Pancreas (tissue), 10 donors: Measurements from ENCODE around the gene GAB3. TPM values are rescaled to one million over a fixed set of nuclear protein-coding genes. Genes with fewer than 3 reads are reported as not detected.
A peak's percentile ranks its signal among the peaks of the same experiment; 100 is the strongest.
"Not testable (repeated sequence)": the region's sequence is repeated elsewhere in the genome, so short reads cannot be mapped to it uniquely, and the experiment has no call there.

ENCODE experiments used
- ATAC-seq, 4 donors: fragments of 200-7000 bp; cut with Tn5 transposase; one replicate each; pipeline versions ENCODE4 v1.8.0 to v1.9.1; 2020; ENCODE audit warnings: mild to moderate bottlenecking in 4 of 4, moderate library complexity in 4 of 4
- DNase-seq, 6 donors: peaks; one replicate each; pipeline ENCODE4 v3.0.0-alpha.2; 2020
- FAIRE-seq: peaks from 2 replicates; lab custom pipeline; 2012; peaks lifted over from hg19 to GRCh38; lab: Jason Lieb, UNC
- H3K27ac ChIP-seq, 4 donors: fragments of 200-600 bp; sonication (generic); 1 replicate in 3 of 4; 2 replicates in 1 of 4; pipeline versions ENCODE4 v1.5.0 to v1.8.0; 2020
- H3K27me3 ChIP-seq, 4 donors: fragments of 200-600 bp; one replicate each; pipeline ENCODE4 v1.8.0; 2021
- H3K36me3 ChIP-seq, 3 donors: fragments of 200-600 bp; sonication (generic) in 1 of 3; one replicate each; pipeline versions ENCODE4 v1.5.0 to v1.8.0; 2020 to 2021
- H3K4me1 ChIP-seq, 3 donors: fragments of 200-600 bp; one replicate each; pipeline ENCODE4 v1.8.0; 2021
- H3K4me3 ChIP-seq, 4 donors: fragments of 200-600 bp; sonication (generic) in 2 of 4; one replicate each; pipeline versions ENCODE4 v1.5.0 to v1.8.0; 2020 to 2021
- H3K9me3 ChIP-seq, 4 donors: fragments of 200-600 bp; one replicate each; pipeline ENCODE4 v1.8.0; 2021
- CTCF ChIP-seq, 4 donors: fragments of 200-600 bp; sonication (generic) in 3 of 4; IDR thresholded peaks; one replicate each; pipeline versions ENCODE4 v1.5.0 to v1.8.0; 2021; ENCODE audit warnings: antibody characterized with exemption in 4 of 4
- WGBS, 2 donors: extraction: QIAGEN DNeasy Blood & Tissue Kit; methylation state at CpG; one replicate each; pipeline ENCODE4 v1.1.7; 2013; 5-methylcytosine and 5-hydroxymethylcytosine counted together
- intact Hi-C, 3 donors: fragments of 100-400 bp; cut with DNase I; formaldehyde crosslinking; loops; one replicate each; pipeline versions ENCODE4 v1.11.1 to v1.14.2; 2022
- polyA plus RNA-seq, 2 donors: library from polyadenylated mRNA; stranded (reverse); fragments of 200-250 nt; gene quantifications; one replicate each; pipeline ENCODE4 v1.2.3, GENCODE V29; 2013
- total RNA-seq, 6 donors: library from RNA; stranded (reverse); fragmentation: NEBNext Ultra II Directional in 4 of 6; extraction: Animal tissue kit (Norgen Biotek cat#: 25700) in 4 of 6; gene quantifications; one replicate each; pipeline versions ENCODE4 v1.2.1 to v1.2.4, GENCODE V29; 2021 to 2023
- donor health status: healthy with polysubstance abuse.
- donor health status: DM: no; HTN: no; CAD: no; lungs with moderate emphysema.
- donor health status: DM: no; HTN: no; CAD: no.
- donor health status: control.
- donor health status: control.
- donor health status: Bipolar disorder and iron deficiency.
- donor health status: DM: yes; HTN: yes; CAD: no.
- donor health status: DM: no; HTN: no; CAD: no.
- donor health status: DM: no; HTN: no; CAD: no.
- donor health status: DM: yes; HTN: yes; CAD: no.

Gene GAB3
- total and polyA plus RNA-seq, 8 donors = 1.2 to 4.0 (median 1.4) TPM

DNA sequence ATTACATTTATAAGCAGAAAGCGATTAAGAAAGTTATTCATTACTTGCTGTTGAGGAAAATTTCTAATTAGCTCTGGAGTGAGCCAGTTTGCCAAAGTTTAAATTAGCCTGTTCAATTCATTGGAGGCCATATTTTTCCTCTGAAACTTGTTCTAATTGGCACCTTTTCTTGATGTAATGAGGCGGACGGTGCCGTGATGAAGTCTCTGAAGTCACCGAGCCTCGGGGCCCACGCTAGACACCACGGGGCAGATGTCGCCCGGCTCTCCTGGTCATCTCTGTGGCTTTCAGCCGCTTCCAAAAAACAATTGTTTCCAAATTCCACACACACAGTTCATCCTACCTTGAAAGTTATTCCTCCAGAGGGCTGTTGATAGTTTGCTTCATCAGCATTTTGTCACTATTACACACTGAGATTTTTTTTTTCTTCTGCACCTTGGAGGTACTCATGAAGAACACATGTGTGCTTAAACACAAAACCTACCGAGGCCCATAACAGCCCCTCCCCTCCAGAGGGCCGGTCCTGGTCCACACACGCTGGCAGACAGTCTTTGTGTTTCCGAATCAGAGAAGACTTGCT, 93.6 kb downstream of the GAB3 start:
- no peaks in the 10 kb centered on the region for H3K36me3 ChIP-seq
- TF ChIP-seq CTCF (IDR thresholded peaks at IDR 0.05) = no peak
- no peak for ATAC-seq
- 78 to 87% methylated on average over 15 of the region's 15 CpGs for WGBS, 2 donors
- DNase-seq = no peak
- H3K27me3 ChIP-seq = no peaks in the 10 kb centered on the region
- no peaks in the 10 kb centered on the region for H3K9me3 ChIP-seq
- intact Hi-C loops = no loop called here
- no peaks in the 10 kb centered on the region for H3K4me1 ChIP-seq
- FAIRE-seq = no peak
- no peak overlapping the region for H3K4me3 ChIP-seq
- H3K27ac ChIP-seq = no peak overlapping the region

- DNase-seq = peak in 1 of 6 donors; percentile 29
- Histone ChIP-seq H3K27me3 (no peaks in the 10 kb centered on the region), H3K27ac (no peak overlapping the region), H3K36me3 (no peaks in the 10 kb centered on the region), H3K9me3 (no peaks in the 10 kb centered on the region), H3K4me3 (no peak overlapping the region), H3K4me1 (no peaks in the 10 kb centered on the region)
- ATAC-seq = no peak
- TF ChIP-seq CTCF (IDR thresholded peaks at IDR 0.05) = no peak
- 58 to 75% methylated on average over 11 of the region's 11 CpGs for WGBS, 2 donors
- FAIRE-seq = no peak
- intact Hi-C loops = no loop called here
Measured at GRCh38 chrX:154655786-154656185, 95.1 kb downstream of the GAB3 start.

GRCh38 chrX:154655346-154655745, 95.5 kb downstream of the GAB3 start:
- DNase-seq (peak in 1 of 6 donors; percentile 34), ATAC-seq (no peak), FAIRE-seq (no peak)
- no peak for TF ChIP-seq CTCF (IDR thresholded peaks at IDR 0.05)
- H3K27ac ChIP-seq = no peak overlapping the region
- no peaks in the 10 kb centered on the region for H3K9me3 ChIP-seq
- no peaks in the 10 kb centered on the region for H3K36me3 ChIP-seq
- no peaks in the 10 kb centered on the region for H3K27me3 ChIP-seq
- WGBS, 2 donors = 48 to 63% methylated on average over 6 of the region's 6 CpGs
- H3K4me3 ChIP-seq = no peak overlapping the region
- H3K4me1 ChIP-seq = no peaks in the 10 kb centered on the region
- intact Hi-C loops = no loop called here

- FAIRE-seq (no peak), DNase-seq (no peak), ATAC-seq (no peak)
- Histone ChIP-seq H3K27me3 (no peaks in the 10 kb centered on the region), H3K36me3 (no peaks in the 10 kb centered on the region), H3K4me3 (no peak overlapping the region), H3K27ac (no peak overlapping the region), H3K4me1 (no peaks in the 10 kb centered on the region), H3K9me3 (no peaks in the 10 kb centered on the region)
- TF ChIP-seq CTCF (IDR thresholded peaks at IDR 0.05) = no peak
- intact Hi-C loops = no loop called here
- WGBS, 2 donors = 74 to 83% methylated on average over 15 of the region's 15 CpGs
Measured at GRCh38 chrX:154654925-154655324, 96.0 kb downstream of the GAB3 start.

DNA sequence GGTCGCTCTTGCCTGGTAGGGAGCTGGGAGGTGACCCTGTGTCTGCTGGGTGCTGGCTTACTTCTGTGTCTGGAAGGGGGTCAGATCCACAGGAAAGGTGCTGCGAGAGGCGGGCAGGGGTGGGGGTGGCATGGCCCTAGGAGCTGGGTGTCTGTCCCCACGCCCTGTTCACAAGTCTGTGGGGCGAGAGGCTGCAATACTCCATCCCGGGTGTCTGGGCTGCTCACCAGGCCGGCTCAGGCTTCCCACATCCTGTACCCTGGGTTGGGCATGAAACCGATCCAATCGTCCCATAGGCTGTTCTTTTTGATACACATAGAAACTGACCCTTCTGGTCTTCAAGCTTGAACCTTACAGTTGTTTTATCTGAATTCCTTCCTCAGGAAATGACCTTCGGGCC, 96.5 kb downstream of the GAB3 start:
- intact Hi-C loops = no loop called here
- Histone ChIP-seq H3K27ac (no peak overlapping the region), H3K9me3 (no peaks in the 10 kb centered on the region), H3K36me3 (no peaks in the 10 kb centered on the region), H3K27me3 (no peaks in the 10 kb centered on the region), H3K4me3 (no peak overlapping the region), H3K4me1 (no peaks in the 10 kb centered on the region)
- ATAC-seq (no peak), FAIRE-seq (no peak), DNase-seq (peak in 1 of 6 donors; percentile 32)
- no peak for TF ChIP-seq CTCF (IDR thresholded peaks at IDR 0.05)
- WGBS, 2 donors = 78 to 86% methylated on average over 9 to 10 of the region's 10 CpGs

DNA sequence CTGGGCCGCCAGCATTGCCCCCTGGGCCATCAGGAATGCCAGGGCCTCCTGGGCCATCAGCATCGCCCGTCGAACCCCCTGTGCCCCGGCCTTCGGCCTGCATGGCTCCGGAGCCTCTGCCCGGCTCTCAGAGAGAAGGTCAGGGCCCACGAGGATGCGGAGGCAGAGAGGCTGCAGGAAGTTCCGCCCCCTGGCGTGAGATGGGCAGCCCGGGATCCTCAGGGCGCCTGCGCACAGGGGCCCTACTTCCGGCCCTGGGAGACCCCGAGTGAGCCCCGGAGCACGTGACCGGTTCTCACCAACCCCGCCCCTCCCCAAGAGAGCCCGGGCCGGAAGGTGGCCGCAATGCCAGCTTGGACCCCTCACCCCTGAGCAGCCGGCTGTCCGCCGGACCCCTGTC, 97.5 kb downstream of the GAB3 start, which contains the start of gene CTAG2:
Gene CTAG2 (minus strand): TSS at position 167 of the 400 bp plus-strand sequence. CDS start 64 bp downstream, at position 103.
- intact Hi-C loops, FAIRE-seq: not testable (repeated sequence)
- no CpG with 5 or more reads among the region's 27 CpGs for WGBS, 2 donors

More for the DNA sequence above, 97.5 kb downstream of the GAB3 start, which contains the start of gene CTAG2:
- not testable (repeated sequence) for H3K36me3 ChIP-seq, H3K9me3 ChIP-seq, H3K4me3 ChIP-seq, H3K27me3 ChIP-seq, H3K27ac ChIP-seq, DNase-seq, ATAC-seq, H3K4me1 ChIP-seq
